CD4-positive, alpha-beta T cell treated with Interleukin-6 at 100 ng/mL for 8 hours (primary cell): ENCODE measurements around the gene PON2.

Experiments used
- DNase-seq: peaks from one replicate; pipeline ENCODE4 v3.0.0-alpha.2; 2020; ENCODE audit warnings: mixed read lengths, low spot score

PON2 gene

GRCh38 chr7:95444796-95445195, 10.0 kb upstream of the PON2 start:
- DNase-seq, result no peak

- no peak for DNase-seq
Observed at GRCh38 chr7:95441042-95441823, 6.4 kb upstream of the PON2 start.

- no peak for DNase-seq
Observed at GRCh38 chr7:95440394-95441038, 5.7 kb upstream of the PON2 start.

GRCh38 chr7:95436407-95436806, 1.6 kb upstream of the PON2 start:
- no peak for DNase-seq

GRCh38 chr7:95435422-95435780, 573 bp upstream of the PON2 start:
- DNase-seq, result no peak

GRCh38 chr7:95433952-95434556, 774 bp downstream of the PON2 start:
- no peak for DNase-seq

- DNase-seq, result no peak
Observed at GRCh38 chr7:95433129-95433528, 1.7 kb downstream of the PON2 start.

GRCh38 chr7:95432606-95433005, 2.2 kb downstream of the PON2 start:
- no peak for DNase-seq

GRCh38 chr7:95430864-95431263, 4.0 kb downstream of the PON2 start:
- DNase-seq, result no peak

GRCh38 chr7:95429241-95429990, 5.4 kb downstream of the PON2 start:
- DNase-seq, result no peak

GRCh38 chr7:95427914-95428516, 6.8 kb downstream of the PON2 start:
- no peak for DNase-seq

- DNase-seq, result no peak
Observed at GRCh38 chr7:95427166-95427565, 7.7 kb downstream of the PON2 start.

GRCh38 chr7:95425694-95426093, 9.1 kb downstream of the PON2 start:
- no peak for DNase-seq

- no peak for DNase-seq
Observed at GRCh38 chr7:95424716-95425115, 10.1 kb downstream of the PON2 start.

GRCh38 chr7:95421847-95422444, 12.9 kb downstream of the PON2 start:
- DNase-seq, result no peak

GRCh38 chr7:95421000-95421846, 13.6 kb downstream of the PON2 start:
- no peak for DNase-seq

GRCh38 chr7:95412075-95412474, 22.8 kb downstream of the PON2 start:
- DNase-seq, result no peak

GRCh38 chr7:95411666-95412065, 23.2 kb downstream of the PON2 start:
- DNase-seq, result no peak

GRCh38 chr7:95411036-95411435, 23.8 kb downstream of the PON2 start:
- no peak for DNase-seq

GRCh38 chr7:95407751-95408150, 27.1 kb downstream of the PON2 start:
- DNase-seq, result no peak

- no peak for DNase-seq
Observed at GRCh38 chr7:95405800-95406199, 29.0 kb downstream of the PON2 start.
